Neural cell (in vitro differentiated cells): Measurements from ENCODE around the gene FBN1. TPM values are rescaled to one million over a fixed set of nuclear protein-coding genes. Genes with fewer than 3 reads are reported as not detected.

Experiments
- H2AFZ ChIP-seq: fragments of 200-600, 300-800 bp; sonication (generic), shearing (Covaris generic); 2 replicates; pipeline ENCODE4 v1.6.0; 2014; ENCODE audit warnings: low read depth, mild to moderate bottlenecking, antibody characterized with exemption, low read length, moderate library complexity
- H3F3A ChIP-seq: fragments of 200-600 bp; shearing (Covaris generic); 2 replicates; pipeline ENCODE4 v1.6.1; 2016; ENCODE audit warnings: mild to moderate bottlenecking, moderate library complexity, mixed read lengths, antibody characterized with exemption, low read length; ENCODE audit not compliant: insufficient read depth, poor library complexity, severe bottlenecking
- H3K27ac ChIP-seq: fragments of 200-600, 300-800 bp; sonication (generic), shearing (Covaris generic); 2 replicates; pipeline ENCODE4 v1.5.1; 2014; ENCODE audit warnings: mild to moderate bottlenecking, low read length, moderate library complexity
- H3K27me3 ChIP-seq: fragments of 300-800, 200-600 bp; sonication (generic), shearing (Covaris generic); 2 replicates; pipeline ENCODE4 v1.6.0; 2014; ENCODE audit warnings: mild to moderate bottlenecking, low read depth, low read length, moderate library complexity; ENCODE audit not compliant: insufficient read depth
- H3K36me3 ChIP-seq: fragments of 300-800, 200-600 bp; sonication (generic), shearing (Covaris generic); 2 replicates; pipeline ENCODE4 v1.5.1; 2014; ENCODE audit warnings: mild to moderate bottlenecking, antibody characterized with exemption, low read length, moderate library complexity; ENCODE audit not compliant: insufficient read depth
- H3K4me2 ChIP-seq: fragments of 300-800, 200-600 bp; sonication (generic), shearing (Covaris generic); 2 replicates; pipeline ENCODE4 v1.6.0; 2014; ENCODE audit warnings: mild to moderate bottlenecking, low read length
- H3K4me3 ChIP-seq: fragments of 300-800, 200-600 bp; sonication (generic), shearing (Covaris generic); 2 replicates; pipeline ENCODE4 v1.5.1; 2014; ENCODE audit warnings: mild to moderate bottlenecking, low read length, moderate library complexity
- H3K79me2 ChIP-seq: fragments of 200-600 bp; shearing (Covaris generic); replicated peaks from 2 replicates; pipeline ENCODE4 v1.6.0; 2014; ENCODE audit warnings: mild to moderate bottlenecking, low read length, moderate library complexity; ENCODE audit not compliant: insufficient read depth
- H3K9ac ChIP-seq: fragments of 300-800, 200-600 bp; sonication (generic), shearing (Covaris generic); 2 replicates; pipeline ENCODE4 v1.6.1; 2016; ENCODE audit warnings: mild to moderate bottlenecking, low read length, mixed read lengths
- H3K9me2 ChIP-seq: fragments of 200-600 bp; shearing (Covaris generic); 2 replicates; pipeline ENCODE4 v1.6.1; 2016; ENCODE audit warnings: mild to moderate bottlenecking, low read length, mixed read lengths; ENCODE audit not compliant: insufficient read depth
- H3K9me3 ChIP-seq: fragments of 200-600, 300-800 bp; sonication (generic), shearing (Covaris generic); 2 replicates; pipeline ENCODE4 v1.6.1; 2016; ENCODE audit warnings: mild to moderate bottlenecking, mixed run types, low read length, moderate library complexity, mixed read lengths
- H4K20me1 ChIP-seq: fragments of 200-600 bp; shearing (Covaris generic); 2 replicates; pipeline ENCODE4 v1.6.1; 2016; ENCODE audit warnings: mild to moderate bottlenecking, mixed run types; ENCODE audit not compliant: insufficient read depth
- EP300 ChIP-seq: fragments of 450-650 bp; conservative IDR thresholded peaks from 2 replicates; pipeline ENCODE4 v1.6.1; 2014; ENCODE audit warnings: antibody characterized with exemption, mild to moderate bottlenecking, moderate library complexity; ENCODE audit not compliant: poor library complexity, severe bottlenecking
- EZH2 ChIP-seq: fragments of 200-600, 300-800 bp; shearing (Covaris generic), sonication (generic); IDR thresholded peaks from 2 replicates; pipeline ENCODE4 v1.6.1; 2014; ENCODE audit warnings: antibody characterized with exemption, low read length, borderline replicate concordance, mild to moderate bottlenecking; ENCODE audit not compliant: insufficient read depth, poor library complexity, severe bottlenecking
- MXI1 ChIP-seq: fragments of 450-650 bp; conservative IDR thresholded peaks from 2 replicates; pipeline ENCODE4 v1.6.1; 2014; ENCODE audit warnings: antibody characterized with exemption, mild to moderate bottlenecking; ENCODE audit not compliant: poor library complexity, severe bottlenecking
- POLR2AphosphoS5 ChIP-seq: IDR thresholded peaks from 2 replicates; pipeline ENCODE4 v1.6.1; 2012
- RAD21 ChIP-seq: fragments of 450-650 bp; conservative IDR thresholded peaks from 2 replicates; pipeline ENCODE4 v1.6.1; 2014; ENCODE audit warnings: antibody characterized with exemption, mild to moderate bottlenecking, moderate library complexity
- SMC3 ChIP-seq: fragments of 450-650 bp; conservative IDR thresholded peaks from 2 replicates; pipeline ENCODE4 v1.6.1; 2014; ENCODE audit warnings: antibody characterized with exemption, mild to moderate bottlenecking, moderate library complexity; ENCODE audit not compliant: poor library complexity
- TAF1 ChIP-seq: IDR thresholded peaks from 2 replicates; pipeline ENCODE4 v1.6.1; 2012; ENCODE audit warnings: low read depth
- polyA plus RNA-seq: library from polyadenylated mRNA; depleted of rRNA; stranded (reverse); fragments of >200 nt; gene quantifications from 2 replicates; pipeline ENCODE4 v1.2.3, GENCODE V29; 2014
- TF ChIP-seq, protein P1 (sequence below): fragments of 450-650 bp; IDR thresholded peaks from 2 replicates; pipeline ENCODE4 v1.5.1; 2014; ENCODE audit warnings: antibody characterized with exemption, mild to moderate bottlenecking, moderate library complexity; ENCODE audit not compliant: poor library complexity, severe bottlenecking
- TF ChIP-seq, protein P2 (sequence below): IDR thresholded peaks from 2 replicates; pipeline ENCODE4 v1.6.1; 2012; ENCODE audit warnings: borderline replicate concordance

FBN1 gene
- polyA plus RNA-seq, 1 donor from 2014 or later: 22.0 TPM

DNA sequence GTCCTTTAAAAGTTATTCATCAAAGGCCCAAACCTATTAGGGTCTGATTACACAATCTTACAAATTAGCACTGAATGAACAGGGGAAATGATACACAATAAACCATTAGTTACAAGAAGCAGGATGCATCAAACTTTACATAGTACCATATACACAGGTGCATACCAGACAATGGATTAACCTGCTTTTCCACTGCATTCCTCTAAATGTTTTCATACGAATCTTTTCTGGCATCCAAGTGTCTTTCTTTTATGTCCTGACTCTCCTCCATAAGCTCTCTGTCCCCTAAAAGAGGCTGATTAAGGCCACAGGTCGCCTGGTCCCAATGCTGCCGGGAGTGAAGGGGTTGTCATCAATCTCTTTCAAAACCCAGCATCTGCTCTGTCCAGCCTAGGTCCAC is 11.4 kb downstream of the FBN1 start:
- Histone ChIP-seq H3K27me3 (no peaks in the 10 kb centered on the region), H3F3A (no peaks in the 10 kb centered on the region), H3K4me3 (no peak overlapping the region), H3K9me3 (no peaks in the 10 kb centered on the region), H3K27ac (no peak overlapping the region), H3K36me3 (no peaks in the 10 kb centered on the region), H2AFZ (no peak overlapping the region), H3K79me2 (no peaks in the 10 kb centered on the region), H3K9ac (no peak overlapping the region), H3K9me2 (no peaks in the 10 kb centered on the region), H4K20me1 (no peaks in the 10 kb centered on the region), H3K4me2 (no peak overlapping the region)
- TF ChIP-seq, protein P1, sequence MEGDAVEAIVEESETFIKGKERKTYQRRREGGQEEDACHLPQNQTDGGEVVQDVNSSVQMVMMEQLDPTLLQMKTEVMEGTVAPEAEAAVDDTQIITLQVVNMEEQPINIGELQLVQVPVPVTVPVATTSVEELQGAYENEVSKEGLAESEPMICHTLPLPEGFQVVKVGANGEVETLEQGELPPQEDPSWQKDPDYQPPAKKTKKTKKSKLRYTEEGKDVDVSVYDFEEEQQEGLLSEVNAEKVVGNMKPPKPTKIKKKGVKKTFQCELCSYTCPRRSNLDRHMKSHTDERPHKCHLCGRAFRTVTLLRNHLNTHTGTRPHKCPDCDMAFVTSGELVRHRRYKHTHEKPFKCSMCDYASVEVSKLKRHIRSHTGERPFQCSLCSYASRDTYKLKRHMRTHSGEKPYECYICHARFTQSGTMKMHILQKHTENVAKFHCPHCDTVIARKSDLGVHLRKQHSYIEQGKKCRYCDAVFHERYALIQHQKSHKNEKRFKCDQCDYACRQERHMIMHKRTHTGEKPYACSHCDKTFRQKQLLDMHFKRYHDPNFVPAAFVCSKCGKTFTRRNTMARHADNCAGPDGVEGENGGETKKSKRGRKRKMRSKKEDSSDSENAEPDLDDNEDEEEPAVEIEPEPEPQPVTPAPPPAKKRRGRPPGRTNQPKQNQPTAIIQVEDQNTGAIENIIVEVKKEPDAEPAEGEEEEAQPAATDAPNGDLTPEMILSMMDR: no peak

DNA sequence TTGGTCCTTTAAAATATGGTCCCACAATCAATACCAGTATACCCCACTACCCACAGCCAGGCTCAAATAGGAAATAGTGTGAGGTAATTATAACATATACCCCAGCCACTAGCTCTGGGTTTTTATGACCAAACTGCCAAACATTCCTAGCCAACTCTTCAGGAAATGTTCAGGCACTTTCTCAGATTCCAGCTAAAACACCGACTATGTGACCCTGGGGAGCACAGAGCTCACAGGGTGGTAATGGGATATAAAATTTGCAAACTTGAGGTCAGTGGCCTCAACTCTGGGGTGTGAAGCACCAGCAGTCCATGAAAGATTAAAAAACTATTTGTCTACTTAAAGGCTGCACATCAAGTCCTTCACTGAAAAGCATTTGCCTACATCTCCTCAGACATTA is 12.9 kb downstream of the FBN1 start:
- no peak overlapping the region for H3K4me2 ChIP-seq
- H3K79me2 ChIP-seq: no peaks in the 10 kb centered on the region
- TF ChIP-seq, protein P2, sequence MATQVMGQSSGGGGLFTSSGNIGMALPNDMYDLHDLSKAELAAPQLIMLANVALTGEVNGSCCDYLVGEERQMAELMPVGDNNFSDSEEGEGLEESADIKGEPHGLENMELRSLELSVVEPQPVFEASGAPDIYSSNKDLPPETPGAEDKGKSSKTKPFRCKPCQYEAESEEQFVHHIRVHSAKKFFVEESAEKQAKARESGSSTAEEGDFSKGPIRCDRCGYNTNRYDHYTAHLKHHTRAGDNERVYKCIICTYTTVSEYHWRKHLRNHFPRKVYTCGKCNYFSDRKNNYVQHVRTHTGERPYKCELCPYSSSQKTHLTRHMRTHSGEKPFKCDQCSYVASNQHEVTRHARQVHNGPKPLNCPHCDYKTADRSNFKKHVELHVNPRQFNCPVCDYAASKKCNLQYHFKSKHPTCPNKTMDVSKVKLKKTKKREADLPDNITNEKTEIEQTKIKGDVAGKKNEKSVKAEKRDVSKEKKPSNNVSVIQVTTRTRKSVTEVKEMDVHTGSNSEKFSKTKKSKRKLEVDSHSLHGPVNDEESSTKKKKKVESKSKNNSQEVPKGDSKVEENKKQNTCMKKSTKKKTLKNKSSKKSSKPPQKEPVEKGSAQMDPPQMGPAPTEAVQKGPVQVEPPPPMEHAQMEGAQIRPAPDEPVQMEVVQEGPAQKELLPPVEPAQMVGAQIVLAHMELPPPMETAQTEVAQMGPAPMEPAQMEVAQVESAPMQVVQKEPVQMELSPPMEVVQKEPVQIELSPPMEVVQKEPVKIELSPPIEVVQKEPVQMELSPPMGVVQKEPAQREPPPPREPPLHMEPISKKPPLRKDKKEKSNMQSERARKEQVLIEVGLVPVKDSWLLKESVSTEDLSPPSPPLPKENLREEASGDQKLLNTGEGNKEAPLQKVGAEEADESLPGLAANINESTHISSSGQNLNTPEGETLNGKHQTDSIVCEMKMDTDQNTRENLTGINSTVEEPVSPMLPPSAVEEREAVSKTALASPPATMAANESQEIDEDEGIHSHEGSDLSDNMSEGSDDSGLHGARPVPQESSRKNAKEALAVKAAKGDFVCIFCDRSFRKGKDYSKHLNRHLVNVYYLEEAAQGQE: no peak
- TF ChIP-seq EP300 (no peak), SMC3 (no peak), TAF1 (no peak)

DNA sequence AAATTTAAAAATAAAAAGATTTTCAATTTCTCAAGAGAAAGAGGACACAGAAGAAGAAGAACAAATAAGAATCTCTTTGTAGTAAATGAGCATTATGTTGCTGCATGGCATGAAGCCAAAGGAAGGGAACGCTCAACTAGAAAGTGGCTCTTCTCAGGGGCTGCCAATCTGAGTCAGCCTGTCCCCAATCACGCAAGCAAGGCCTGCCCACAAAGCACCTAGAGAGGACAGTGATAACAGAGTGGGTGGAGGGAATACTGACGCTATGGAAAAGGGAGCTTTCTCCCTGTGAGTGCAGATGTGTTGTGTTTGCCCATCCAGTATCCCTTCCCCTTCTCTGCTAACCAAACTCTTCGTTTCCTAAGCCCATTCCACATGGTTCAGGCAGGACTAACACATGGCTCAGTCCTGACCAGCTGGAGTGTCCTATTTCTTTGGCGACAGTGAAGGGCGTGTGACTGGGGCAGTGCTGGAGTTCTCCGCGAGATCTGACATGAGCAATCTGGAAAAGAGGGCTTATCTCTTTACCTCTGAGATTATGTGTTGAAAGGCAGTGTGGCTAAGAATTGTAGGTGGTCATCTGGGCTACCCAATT is 14.2 kb downstream of the FBN1 start:
- Histone ChIP-seq H3K27me3 (no peaks in the 10 kb centered on the region), H3K79me2 (no peaks in the 10 kb centered on the region), H3K9me3 (no peaks in the 10 kb centered on the region), H4K20me1 (no peaks in the 10 kb centered on the region), H3K4me2 (no peak overlapping the region), H2AFZ (no peak overlapping the region), H3F3A (no peaks in the 10 kb centered on the region), H3K27ac (no peak overlapping the region), H3K36me3 (no peaks in the 10 kb centered on the region), H3K4me3 (no peak overlapping the region), H3K9ac (no peak overlapping the region), H3K9me2 (no peaks in the 10 kb centered on the region)
- TF ChIP-seq TAF1 (no peak), SMC3 (no peak), EP300 (no peak), POLR2AphosphoS5 (no peak), MXI1 (no peak), EZH2 (no peak), RAD21 (no peak)
- TF ChIP-seq, protein P2: no peak
- TF ChIP-seq, protein P1: no peak

More for the DNA sequence above, 12.9 kb downstream of the FBN1 start:
- no peaks in the 10 kb centered on the region for H4K20me1 ChIP-seq
- H2AFZ ChIP-seq: no peak overlapping the region
- no peaks in the 10 kb centered on the region for H3F3A ChIP-seq
- no peak overlapping the region for H3K4me3 ChIP-seq
- H3K27me3 ChIP-seq: no peaks in the 10 kb centered on the region
- H3K9ac ChIP-seq: no peak overlapping the region
- no peak overlapping the region for H3K27ac ChIP-seq
- H3K9me3 ChIP-seq: no peaks in the 10 kb centered on the region
- H3K36me3 ChIP-seq: no peaks in the 10 kb centered on the region
- no peaks in the 10 kb centered on the region for H3K9me2 ChIP-seq
